Uterine smooth muscle cell (primary cell): ENCODE measurements around the gene FKBP2. TPM values are rescaled to one million over a fixed set of nuclear protein-coding genes. Genes with fewer than 3 reads are reported as not detected.

Experiments
- total RNA-seq: library from RNA; depleted of rRNA; stranded (reverse); fragments of >200 nt; gene quantifications from 2 replicates; pipeline ENCODE4 v1.2.3, GENCODE V29; 2014

FKBP2 gene
- 40.7 and 59.2 TPM in 2 replicates for total RNA-seq

DNA sequence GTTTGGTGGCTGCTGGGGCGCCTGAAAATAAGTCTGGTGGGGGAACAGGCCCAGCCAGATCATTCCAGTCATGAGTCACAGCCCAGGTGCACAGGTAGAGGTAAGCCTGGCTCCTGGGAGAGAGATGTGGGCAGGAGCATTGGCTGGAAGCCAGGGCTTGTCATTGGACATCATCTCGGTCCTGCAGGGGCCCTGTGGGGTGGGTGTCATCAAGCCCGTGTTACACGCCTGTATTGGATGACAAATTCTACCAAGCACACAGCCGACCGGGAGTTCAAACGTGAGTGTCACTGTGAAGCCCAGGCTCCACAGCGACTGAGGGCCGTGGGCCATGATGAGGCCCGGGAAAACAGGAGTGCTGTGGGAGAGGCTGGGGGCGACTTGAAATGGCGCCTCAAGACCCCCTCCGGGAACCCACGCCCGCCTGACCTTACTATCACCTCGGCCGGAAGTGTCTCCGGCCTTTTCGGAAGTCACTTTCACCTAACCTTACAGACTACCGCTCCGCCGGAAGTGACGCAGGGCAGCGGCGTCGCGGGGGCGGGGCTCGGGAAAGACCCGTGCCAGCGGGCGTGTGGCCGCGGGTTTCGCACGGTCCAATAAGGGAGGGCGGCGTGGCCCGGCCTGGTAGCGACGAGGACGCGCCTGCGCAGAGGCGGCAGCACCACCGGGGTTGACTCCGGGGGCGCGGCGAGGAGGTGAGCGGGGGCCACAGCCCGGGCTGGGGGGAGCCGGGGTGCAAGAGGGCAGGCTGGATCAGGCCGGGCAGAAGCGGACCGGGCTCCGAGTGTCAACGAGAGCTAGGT lies at the start of gene FKBP2:
FKBP2 (plus strand) TSS at position 661 of the 806 bp plus-strand sequence. CDS start 1,293 bp downstream, outside the sequence.

GRCh38 chr11:64206457-64207255 lies 34.2 kb upstream of the FKBP2 start, which contains the start of gene FERMT3:
TSS of gene FERMT3 (plus strand) at chr11:64206721. CDS start at chr11:64207365, 644 bp downstream.

GRCh38 chr11:64225608-64226506 lies 15.0 kb upstream of the FKBP2 start, which contains the start of the genes NUDT22 and TRPT1:
TSS of gene NUDT22 (plus strand) at chr11:64226274. CDS start at chr11:64226653, 379 bp downstream.
TSS of gene TRPT1 (minus strand) at chr11:64226186. CDS start at chr11:64225860, 326 bp downstream.

GRCh38 chr11:64230171-64230984 lies 10.5 kb upstream of the FKBP2 start, which contains the start of gene DNAJC4:
TSS of gene DNAJC4 (plus strand) at chr11:64230548. CDS start at chr11:64230855, 307 bp downstream.

DNA sequence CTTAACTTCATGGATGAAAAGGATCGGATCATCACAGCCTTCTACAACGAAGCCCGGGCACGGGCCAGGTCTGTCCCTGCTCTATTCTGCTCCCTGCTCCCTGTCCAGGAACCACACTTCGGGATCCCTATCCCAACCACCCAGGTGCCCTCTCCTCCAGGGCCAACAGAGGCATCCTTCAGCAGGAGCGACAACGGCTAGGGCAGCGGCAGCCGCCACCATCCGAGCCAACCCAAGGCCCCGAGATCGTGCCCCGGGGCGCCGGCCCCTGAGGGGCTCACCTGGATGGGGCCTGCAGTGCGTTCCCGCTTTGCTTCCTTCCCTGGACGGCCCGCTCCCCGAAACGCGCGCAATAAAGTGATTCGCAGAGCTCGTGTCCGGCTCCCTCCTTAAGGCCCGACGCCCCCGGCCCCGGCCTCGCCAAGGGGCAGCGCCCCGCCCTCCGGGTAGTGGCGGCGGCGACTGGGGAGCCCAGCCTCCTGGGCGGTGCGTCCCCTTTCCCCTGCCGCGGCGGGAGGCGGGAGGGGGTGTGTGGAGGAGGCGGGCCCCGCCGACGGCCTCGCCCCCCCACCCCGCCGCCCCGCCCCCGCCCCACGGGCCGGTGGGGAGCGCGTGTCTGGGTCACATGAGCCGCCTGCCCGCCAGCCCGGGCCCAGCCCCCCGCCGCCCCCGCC lies 6.8 kb upstream of the FKBP2 start, which contains the start of gene VEGFB:
VEGFB (plus strand) TSS at position 672 of the 674 bp plus-strand sequence. CDS start 250 bp downstream, outside the sequence.

DNA sequence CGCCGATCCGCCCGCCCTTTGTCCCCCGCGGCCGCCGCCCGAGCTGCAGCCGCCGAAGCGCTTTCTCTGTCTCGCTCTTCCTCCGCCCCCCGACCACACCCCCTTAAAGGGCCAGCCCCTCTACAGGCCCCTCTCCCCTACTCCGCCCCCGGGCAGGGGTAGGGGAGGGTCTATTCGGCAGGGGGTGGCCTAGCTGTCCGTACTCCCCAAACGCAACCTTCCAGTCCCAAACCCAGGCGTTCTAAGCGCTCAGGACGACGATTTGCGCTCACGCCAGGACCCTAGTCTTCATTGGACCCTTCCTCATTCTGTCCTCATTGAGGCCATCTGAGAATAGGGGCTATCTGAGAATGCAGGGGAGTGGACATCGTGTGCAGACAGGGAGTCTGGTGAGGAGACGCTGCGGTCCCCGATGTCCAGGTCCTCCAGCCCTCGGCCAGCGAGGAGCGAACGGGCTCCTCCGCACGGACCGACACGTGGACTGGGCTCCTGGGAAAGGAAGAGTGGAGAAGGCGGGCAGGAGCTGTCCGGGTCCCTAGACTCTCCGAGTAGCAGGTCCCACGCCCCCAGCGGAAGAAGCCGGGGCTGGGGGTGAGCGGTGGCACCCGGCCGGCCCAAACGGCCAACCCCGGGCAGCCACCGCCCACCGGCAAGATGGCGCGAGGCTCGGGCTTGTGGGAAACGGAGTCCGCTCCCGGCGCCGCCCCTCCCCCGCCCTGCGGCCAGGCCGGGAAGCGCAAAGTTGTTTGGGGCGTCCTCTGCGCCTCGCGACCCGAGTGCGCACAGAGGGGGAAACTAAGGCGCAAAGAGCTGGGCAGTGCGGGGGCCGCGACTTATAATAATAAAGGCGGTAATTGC lies 6.2 kb downstream of the FKBP2 start, which contains the start of gene PPP1R14B:
PPP1R14B (minus strand) TSS at position 73 of the 858 bp plus-strand sequence. CDS start 270 bp downstream, outside the sequence.

GRCh38 chr11:64251016-64251752 lies 10.3 kb downstream of the FKBP2 start, which contains the start of gene PLCB3:
TSS of gene PLCB3 (plus strand) at chr11:64251530. CDS start at chr11:64251650, 120 bp downstream.

GRCh38 chr11:64284048-64284961 lies 43.4 kb downstream of the FKBP2 start, which contains the start of gene BAD:
TSS of gene BAD (minus strand) at chr11:64284665. CDS start at chr11:64284368, 297 bp downstream.

GRCh38 chr11:64284962-64285884 lies 44.3 kb downstream of the FKBP2 start, which contains the start of gene GPR137:
TSS of gene GPR137 (plus strand) at chr11:64285848. CDS start at chr11:64286525, 677 bp downstream.

GRCh38 chr11:64291262-64291751 lies 50.4 kb downstream of the FKBP2 start, which contains the start of gene KCNK4:
TSS of gene KCNK4 (plus strand) at chr11:64291302. CDS start at chr11:64293019, 1,717 bp downstream.

Other genes with a start within 250 kb of the FKBP2 start
- gene FLRT1, start 205.2 kb upstream of the FKBP2 start, total RNA-seq, result 0.12 TPM in 1 of 2 replicates, not detected in the other
- 9.3 and 20.5 TPM in 2 replicates for gene MACROD1, start 75.0 kb upstream of the FKBP2 start, total RNA-seq
- 141 and 237 TPM in 2 replicates for gene STIP1, start 54.9 kb upstream of the FKBP2 start, total RNA-seq
- gene FERMT3, start 34.4 kb upstream of the FKBP2 start, total RNA-seq, result 3.2 and 4.8 TPM in 2 replicates
- gene TRPT1, start 14.9 kb upstream of the FKBP2 start, total RNA-seq, result 39.1 and 46.2 TPM in 2 replicates
- 63.5 and 71.4 TPM in 2 replicates for gene NUDT22, start 14.8 kb upstream of the FKBP2 start, total RNA-seq
- 4.5 and 9.1 TPM in 2 replicates for gene DNAJC4, start 10.5 kb upstream of the FKBP2 start, total RNA-seq
- 21.9 and 38.9 TPM in 2 replicates for gene VEGFB, start 6.5 kb upstream of the FKBP2 start, total RNA-seq
- 296 and 414 TPM in 2 replicates for gene PPP1R14B, start 5.8 kb downstream of the FKBP2 start, total RNA-seq
- 55.2 and 56.8 TPM in 2 replicates for gene PLCB3, start 10.4 kb downstream of the FKBP2 start, total RNA-seq
- gene BAD, start 43.6 kb downstream of the FKBP2 start, total RNA-seq, result 55.6 and 65.6 TPM in 2 replicates
- 5.3 and 8.1 TPM in 2 replicates for gene GPR137, start 44.8 kb downstream of the FKBP2 start, total RNA-seq
- not detected in 2 replicates for gene KCNK4, start 50.2 kb downstream of the FKBP2 start, total RNA-seq
- not detected in 2 replicates for gene CATSPERZ, start 59.3 kb downstream of the FKBP2 start, total RNA-seq
- gene ESRRA, start 64.4 kb downstream of the FKBP2 start, total RNA-seq, result 33.6 and 40.9 TPM in 2 replicates
- 345 and 365 TPM in 2 replicates for gene TRMT112, start 76.5 kb downstream of the FKBP2 start, total RNA-seq
- 201 and 411 TPM in 2 replicates for gene PRDX5, start 77.0 kb downstream of the FKBP2 start, total RNA-seq
- 1.9 and 2.0 TPM in 2 replicates for gene CCDC88B, start 99.1 kb downstream of the FKBP2 start, total RNA-seq
- 39.7 and 58.7 TPM in 2 replicates for gene RPS6KA4, start 118.1 kb downstream of the FKBP2 start, total RNA-seq